Fibroblast of pulmonary artery (primary cell): ENCODE data around the gene TNFRSF12A.
"Not testable (repeated sequence)": the region's sequence is repeated elsewhere in the genome, so short reads cannot be mapped to it uniquely, and the experiment has no call there.

Experiments
- DNase-seq: peaks from one replicate; pipeline ENCODE4 v3.0.0-alpha.2; 2010; ENCODE audit warnings: low read depth
- H3K4me3 ChIP-seq: replicated peaks from 2 replicates; pipeline ENCODE4 v1.5.1; 2011; ENCODE audit warnings: low read depth, mild to moderate bottlenecking, control low read depth, low read length, moderate library complexity
- CTCF ChIP-seq: IDR thresholded peaks from 2 replicates; pipeline ENCODE4 v1.5.1; 2011; ENCODE audit warnings: mild to moderate bottlenecking, control low read depth, low read length, inconsistent platforms; ENCODE audit errors: missing control alignments

Gene TNFRSF12A

GRCh38 chr16:3054965-3055733, 35.0 kb downstream of the TNFRSF12A start:
- no peak for DNase-seq
- H3K4me3 ChIP-seq = no peak overlapping the region
- TF ChIP-seq CTCF = no peak

DNA sequence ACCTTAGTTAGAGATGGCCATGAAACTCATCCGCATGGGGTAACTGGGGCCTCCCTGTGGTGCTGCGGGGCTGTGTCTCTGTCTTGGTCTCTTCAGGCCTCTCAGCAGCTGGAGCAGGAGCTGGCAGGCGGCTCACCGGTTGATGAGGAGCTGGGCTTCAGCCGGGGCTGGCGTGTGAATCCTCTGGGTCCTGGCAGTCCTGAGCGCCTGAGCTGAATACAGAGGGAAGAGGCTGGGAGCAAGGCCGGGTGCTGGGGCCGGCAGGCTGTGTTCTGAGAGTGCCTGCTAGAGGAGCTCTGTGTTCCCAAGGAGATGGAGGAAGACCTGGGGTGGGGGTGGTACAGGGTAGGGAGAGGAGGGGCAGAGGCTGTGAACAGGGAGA, 35.6 kb downstream of the TNFRSF12A start:
- not testable (repeated sequence) for H3K4me3 ChIP-seq, DNase-seq

DNA sequence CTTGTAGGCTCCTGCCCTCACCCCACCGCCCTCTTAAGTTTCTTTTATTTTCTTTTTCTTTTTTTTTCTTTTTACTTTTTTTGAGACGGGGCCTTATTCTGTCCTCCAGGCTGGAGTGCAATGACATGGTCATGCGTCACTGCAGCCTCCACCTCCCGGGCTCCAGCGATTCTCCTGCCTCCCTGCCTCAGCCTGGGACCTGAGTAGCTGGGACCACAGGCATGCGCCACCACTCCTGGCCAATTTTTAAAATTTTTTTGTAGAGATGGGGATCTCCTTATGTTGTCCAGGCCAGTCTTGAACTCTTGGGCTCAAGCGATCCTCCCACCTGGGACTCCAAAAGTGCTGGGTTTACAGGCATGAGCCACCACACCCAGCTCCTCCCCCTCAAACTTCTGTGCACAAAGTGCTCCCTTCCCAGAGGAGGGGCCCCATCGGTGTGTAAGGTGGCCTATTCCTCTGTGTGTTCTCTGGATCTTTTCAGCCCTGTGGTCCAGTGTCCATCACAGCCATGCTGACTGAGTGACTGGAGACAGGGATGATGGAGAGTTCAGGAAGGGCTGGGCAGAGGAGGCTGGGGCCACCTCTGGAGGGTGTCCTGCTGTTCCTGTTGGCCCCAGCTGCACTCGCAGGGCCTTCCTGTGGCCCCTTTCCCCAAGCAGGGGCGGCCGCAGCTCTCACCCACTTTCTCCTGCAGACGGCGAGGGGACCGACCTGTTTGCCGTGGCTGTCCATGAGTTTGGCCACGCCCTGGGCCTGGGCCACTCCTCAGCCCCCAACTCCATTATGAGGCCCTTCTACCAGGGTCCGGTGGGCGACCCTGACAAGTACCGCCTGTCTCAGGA, 36.4 kb downstream of the TNFRSF12A start:
- no peak overlapping the region for H3K4me3 ChIP-seq
- DNase-seq = no peak

GRCh38 chr16:3057181-3058138, 37.3 kb downstream of the TNFRSF12A start:
- no peak for DNase-seq
- peak overlapping the region; percentile 7 for H3K4me3 ChIP-seq
- no peak for TF ChIP-seq CTCF

More for the DNA sequence above, 36.4 kb downstream of the TNFRSF12A start:
- no peak for TF ChIP-seq CTCF

GRCh38 chr16:3058139-3059030, 38.2 kb downstream of the TNFRSF12A start:
- DNase-seq = peak; percentile 23

More at GRCh38 chr16:3058139-3059030, 38.2 kb downstream of the TNFRSF12A start:
- TF ChIP-seq CTCF = no peak
- H3K4me3 ChIP-seq = peak overlapping the region; percentile 77
